ENCODE data around the gene FDXACB1. TPM values are rescaled to one million over a fixed set of nuclear protein-coding genes. Genes with fewer than 3 reads are reported as not detected.

The FDXACB1 gene
- total and polyA plus RNA-seq, 9 of the 15 experiments (the other 6 are each of a cell fraction or from before 2014, with no cell fraction given) = 3.2 to 7.5 (median 5.3) TPM

DNA sequence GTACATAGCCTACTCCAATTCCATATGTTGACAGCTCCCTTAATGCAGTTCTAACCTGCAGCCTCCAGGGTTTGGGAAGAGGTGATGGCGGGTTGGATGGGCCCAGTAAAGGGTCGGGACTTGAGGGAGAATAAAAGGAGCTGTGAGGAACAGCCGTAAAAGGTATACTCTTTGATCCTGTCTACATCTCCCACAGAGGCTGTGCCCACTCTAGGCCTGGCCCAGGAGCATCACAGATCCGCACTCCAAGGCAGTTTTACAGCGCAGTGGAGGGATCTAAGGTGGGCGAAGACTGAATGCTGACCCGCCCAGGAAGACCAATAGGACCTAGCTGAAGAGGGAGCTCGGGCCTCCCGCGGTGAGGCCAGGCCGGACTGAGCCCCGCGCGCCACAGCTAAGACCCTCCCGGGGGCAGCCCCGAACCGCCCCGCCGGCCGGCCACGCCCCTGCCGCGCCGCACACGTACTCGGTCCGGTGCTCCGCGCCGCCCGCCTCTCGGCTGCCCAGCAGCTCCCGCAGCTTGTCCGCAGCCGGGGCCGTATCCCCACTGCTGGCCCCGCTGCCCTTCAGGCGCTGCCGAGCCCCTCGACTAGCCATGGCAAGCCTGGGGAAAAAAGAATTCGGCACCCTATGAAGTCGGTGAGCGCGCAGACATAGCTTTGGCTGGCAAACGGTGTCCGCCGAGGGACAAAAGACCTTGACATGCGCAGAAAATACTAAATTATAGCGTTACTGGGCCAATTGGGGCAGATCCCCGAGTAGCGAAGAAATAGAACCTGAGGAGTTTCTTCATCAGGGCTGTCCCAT lies 7.9 kb downstream of the FDXACB1 start, which contains the start of gene ALG9 (continued):
- TF ChIP-seq, protein P1, sequence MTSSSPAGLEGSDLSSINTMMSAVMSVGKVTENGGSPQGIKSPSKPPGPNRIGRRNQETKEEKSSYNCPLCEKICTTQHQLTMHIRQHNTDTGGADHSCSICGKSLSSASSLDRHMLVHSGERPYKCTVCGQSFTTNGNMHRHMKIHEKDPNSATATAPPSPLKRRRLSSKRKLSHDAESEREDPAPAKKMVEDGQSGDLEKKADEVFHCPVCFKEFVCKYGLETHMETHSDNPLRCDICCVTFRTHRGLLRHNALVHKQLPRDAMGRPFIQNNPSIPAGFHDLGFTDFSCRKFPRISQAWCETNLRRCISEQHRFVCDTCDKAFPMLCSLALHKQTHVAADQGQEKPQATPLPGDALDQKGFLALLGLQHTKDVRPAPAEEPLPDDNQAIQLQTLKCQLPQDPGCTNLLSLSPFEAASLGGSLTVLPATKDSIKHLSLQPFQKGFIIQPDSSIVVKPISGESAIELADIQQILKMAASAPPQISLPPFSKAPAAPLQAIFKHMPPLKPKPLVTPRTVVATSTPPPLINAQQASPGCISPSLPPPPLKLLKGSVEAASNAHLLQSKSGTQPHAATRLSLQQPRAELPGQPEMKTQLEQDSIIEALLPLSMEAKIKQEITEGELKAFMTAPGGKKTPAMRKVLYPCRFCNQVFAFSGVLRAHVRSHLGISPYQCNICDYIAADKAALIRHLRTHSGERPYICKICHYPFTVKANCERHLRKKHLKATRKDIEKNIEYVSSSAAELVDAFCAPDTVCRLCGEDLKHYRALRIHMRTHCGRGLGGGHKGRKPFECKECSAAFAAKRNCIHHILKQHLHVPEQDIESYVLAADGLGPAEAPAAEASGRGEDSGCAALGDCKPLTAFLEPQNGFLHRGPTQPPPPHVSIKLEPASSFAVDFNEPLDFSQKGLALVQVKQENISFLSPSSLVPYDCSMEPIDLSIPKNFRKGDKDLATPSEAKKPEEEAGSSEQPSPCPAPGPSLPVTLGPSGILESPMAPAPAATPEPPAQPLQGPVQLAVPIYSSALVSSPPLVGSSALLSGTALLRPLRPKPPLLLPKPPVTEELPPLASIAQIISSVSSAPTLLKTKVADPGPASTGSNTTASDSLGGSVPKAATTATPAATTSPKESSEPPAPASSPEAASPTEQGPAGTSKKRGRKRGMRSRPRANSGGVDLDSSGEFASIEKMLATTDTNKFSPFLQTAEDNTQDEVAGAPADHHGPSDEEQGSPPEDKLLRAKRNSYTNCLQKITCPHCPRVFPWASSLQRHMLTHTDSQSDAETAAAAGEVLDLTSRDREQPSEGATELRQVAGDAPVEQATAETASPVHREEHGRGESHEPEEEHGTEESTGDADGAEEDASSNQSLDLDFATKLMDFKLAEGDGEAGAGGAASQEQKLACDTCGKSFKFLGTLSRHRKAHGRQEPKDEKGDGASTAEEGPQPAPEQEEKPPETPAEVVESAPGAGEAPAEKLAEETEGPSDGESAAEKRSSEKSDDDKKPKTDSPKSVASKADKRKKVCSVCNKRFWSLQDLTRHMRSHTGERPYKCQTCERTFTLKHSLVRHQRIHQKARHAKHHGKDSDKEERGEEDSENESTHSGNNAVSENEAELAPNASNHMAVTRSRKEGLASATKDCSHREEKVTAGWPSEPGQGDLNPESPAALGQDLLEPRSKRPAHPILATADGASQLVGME (CRISPR knock-in tag; IDR thresholded peaks at IDR 0.05) = no peak
- TF ChIP-seq FOXA3 (CRISPR knock-in tag; conservative IDR thresholded peaks at IDR 0.05 in 1 of 2, IDR thresholded peaks at IDR 0.05 in 1 of 2) (no peak), ZNF24 (IDR thresholded peaks at IDR 0.05) (no peak), ASH1L (IDR thresholded peaks at IDR 0.05; ENCODE audit: borderline replicate concordance, low read depth, partially characterized antibody) (no peak), SMAD4 (CRISPR knock-in tag; conservative IDR thresholded peaks at IDR 0.05) (peak; percentile 53; the same call in 1 of the 2 replicates), CEBPG (CRISPR knock-in tag; IDR thresholded peaks at IDR 0.05) (no peak), CEBPG (tag; conservative IDR thresholded peaks at IDR 0.05 in 1 of 2, IDR thresholded peaks at IDR 0.05 in 1 of 2) (no peak), ZNF282 (CRISPR knock-in tag; IDR thresholded peaks at IDR 0.05) (no peak), SP1 (CRISPR knock-in tag; IDR thresholded peaks at IDR 0.05) (no peak)
- TF ChIP-seq, protein P2, sequence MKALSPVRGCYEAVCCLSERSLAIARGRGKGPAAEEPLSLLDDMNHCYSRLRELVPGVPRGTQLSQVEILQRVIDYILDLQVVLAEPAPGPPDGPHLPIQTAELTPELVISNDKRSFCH (CRISPR knock-in tag; IDR thresholded peaks at IDR 0.05) = no peak
- TF ChIP-seq, protein P2 (tag; IDR thresholded peaks at IDR 0.05) = 0 out of 2 replicates have a peak, but pooled peaks have one; percentile 15
- TF ChIP-seq, protein P3, sequence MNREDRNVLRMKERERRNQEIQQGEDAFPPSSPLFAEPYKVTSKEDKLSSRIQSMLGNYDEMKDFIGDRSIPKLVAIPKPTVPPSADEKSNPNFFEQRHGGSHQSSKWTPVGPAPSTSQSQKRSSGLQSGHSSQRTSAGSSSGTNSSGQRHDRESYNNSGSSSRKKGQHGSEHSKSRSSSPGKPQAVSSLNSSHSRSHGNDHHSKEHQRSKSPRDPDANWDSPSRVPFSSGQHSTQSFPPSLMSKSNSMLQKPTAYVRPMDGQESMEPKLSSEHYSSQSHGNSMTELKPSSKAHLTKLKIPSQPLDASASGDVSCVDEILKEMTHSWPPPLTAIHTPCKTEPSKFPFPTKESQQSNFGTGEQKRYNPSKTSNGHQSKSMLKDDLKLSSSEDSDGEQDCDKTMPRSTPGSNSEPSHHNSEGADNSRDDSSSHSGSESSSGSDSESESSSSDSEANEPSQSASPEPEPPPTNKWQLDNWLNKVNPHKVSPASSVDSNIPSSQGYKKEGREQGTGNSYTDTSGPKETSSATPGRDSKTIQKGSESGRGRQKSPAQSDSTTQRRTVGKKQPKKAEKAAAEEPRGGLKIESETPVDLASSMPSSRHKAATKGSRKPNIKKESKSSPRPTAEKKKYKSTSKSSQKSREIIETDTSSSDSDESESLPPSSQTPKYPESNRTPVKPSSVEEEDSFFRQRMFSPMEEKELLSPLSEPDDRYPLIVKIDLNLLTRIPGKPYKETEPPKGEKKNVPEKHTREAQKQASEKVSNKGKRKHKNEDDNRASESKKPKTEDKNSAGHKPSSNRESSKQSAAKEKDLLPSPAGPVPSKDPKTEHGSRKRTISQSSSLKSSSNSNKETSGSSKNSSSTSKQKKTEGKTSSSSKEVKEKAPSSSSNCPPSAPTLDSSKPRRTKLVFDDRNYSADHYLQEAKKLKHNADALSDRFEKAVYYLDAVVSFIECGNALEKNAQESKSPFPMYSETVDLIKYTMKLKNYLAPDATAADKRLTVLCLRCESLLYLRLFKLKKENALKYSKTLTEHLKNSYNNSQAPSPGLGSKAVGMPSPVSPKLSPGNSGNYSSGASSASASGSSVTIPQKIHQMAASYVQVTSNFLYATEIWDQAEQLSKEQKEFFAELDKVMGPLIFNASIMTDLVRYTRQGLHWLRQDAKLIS (CRISPR knock-in tag; IDR thresholded peaks at IDR 0.05) = no peak
- TF ChIP-seq, protein P4, sequence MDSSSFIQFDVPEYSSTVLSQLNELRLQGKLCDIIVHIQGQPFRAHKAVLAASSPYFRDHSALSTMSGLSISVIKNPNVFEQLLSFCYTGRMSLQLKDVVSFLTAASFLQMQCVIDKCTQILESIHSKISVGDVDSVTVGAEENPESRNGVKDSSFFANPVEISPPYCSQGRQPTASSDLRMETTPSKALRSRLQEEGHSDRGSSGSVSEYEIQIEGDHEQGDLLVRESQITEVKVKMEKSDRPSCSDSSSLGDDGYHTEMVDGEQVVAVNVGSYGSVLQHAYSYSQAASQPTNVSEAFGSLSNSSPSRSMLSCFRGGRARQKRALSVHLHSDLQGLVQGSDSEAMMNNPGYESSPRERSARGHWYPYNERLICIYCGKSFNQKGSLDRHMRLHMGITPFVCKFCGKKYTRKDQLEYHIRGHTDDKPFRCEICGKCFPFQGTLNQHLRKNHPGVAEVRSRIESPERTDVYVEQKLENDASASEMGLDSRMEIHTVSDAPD (CRISPR knock-in tag; IDR thresholded peaks at IDR 0.05) = no peak

Measured in K562 (cell line).